GM18858 (cell line): ENCODE measurements around the gene FBXO34.
"Not testable (repeated sequence)": the region's sequence is repeated elsewhere in the genome, so short reads cannot be mapped to it uniquely, and the experiment has no call there.

ENCODE experiments used
- ATAC-seq: cut with Tn5 transposase; IDR thresholded peaks from one replicate; pipeline ENCODE4 v1.9.1; 2021; ENCODE audit not compliant: unreplicated experiment

Gene FBXO34

GRCh38 chr14:55340482-55340881 is 69.3 kb downstream of the FBXO34 start:
- ATAC-seq: no peak

- ATAC-seq: no peak
These were observed 70.6 kb downstream of the FBXO34 start for GRCh38 chr14:55341781-55342180.

GRCh38 chr14:55344582-55345163 is 73.5 kb downstream of the FBXO34 start:
- ATAC-seq: not testable (repeated sequence)

DNA sequence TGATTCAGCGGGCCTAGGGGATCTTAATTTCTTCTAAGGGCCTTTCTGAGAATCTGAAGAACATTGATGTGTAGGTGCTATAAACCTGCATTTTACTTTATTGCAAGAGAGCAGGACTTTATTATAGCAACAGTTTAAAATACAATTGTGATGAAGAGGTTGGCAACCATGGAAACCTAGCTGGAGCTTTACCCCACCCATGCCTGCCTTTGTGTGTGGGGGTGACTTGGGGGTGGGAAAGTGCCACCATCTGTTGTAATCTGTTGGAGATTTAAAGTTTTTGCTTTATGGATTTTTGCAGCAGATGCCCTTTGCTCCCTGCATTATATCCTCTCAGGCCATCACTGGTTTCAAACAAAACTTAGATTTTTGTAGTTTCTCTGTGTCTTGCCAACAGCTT is 75.8 kb downstream of the FBXO34 start:
- ATAC-seq: no peak

- no peak for ATAC-seq
These were observed 76.5 kb downstream of the FBXO34 start for GRCh38 chr14:55347748-55348147.

DNA sequence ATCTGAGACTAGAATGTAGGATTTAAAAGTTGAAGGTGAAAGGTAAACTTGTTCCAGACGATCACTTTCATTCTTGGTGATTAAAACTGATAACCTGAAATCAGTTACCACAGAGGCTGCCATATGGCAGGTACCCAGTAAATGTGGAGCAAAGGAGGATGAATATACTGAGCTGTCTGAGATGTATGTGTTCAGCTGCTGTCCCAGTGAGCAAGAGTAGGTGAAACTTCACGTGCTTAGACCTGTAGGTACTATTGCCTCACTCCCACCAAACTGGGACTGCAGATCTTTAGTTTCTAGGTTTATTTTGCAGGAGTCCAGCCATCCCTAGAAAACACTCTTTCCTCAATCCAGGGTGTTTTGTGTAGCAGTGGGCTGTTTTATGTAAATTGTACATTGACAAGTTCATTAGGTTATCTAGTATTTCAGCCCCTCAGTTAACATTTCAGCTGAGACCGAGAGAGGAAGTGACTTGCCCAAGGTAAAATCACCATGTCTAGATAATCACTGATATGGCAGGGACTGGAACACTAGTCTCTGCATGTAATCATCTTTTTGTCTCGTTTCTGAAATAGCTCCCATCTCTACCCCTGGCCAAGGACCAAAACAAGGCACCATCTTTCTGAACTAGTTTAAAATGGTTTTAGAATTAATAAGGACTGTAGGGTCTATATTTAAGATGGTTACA is 77.7 kb downstream of the FBXO34 start:
- ATAC-seq: peak; percentile 31

DNA sequence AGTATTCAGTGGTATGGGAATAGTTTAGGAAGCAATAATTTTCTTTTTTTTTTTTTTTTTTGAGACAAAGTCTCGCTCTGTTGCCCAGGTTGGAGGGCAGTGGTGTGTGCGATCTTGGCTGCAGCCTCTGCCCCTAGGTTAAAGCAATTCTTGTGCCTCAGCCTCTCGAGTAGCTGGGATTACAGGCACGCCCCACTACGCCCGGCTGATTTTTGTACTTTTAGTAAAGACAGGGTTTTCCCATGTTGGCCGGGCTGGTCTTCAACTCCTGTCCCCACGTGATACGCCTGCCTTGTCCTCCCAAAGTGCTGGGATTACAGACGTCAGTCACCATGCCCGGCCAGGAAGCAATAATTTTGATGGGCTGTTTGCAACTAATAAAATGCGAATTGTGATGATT is 78.3 kb downstream of the FBXO34 start:
- ATAC-seq: no peak

GRCh38 chr14:55350461-55350860 is 79.2 kb downstream of the FBXO34 start:
- no peak for ATAC-seq

- no peak for ATAC-seq
These were observed 79.9 kb downstream of the FBXO34 start for GRCh38 chr14:55351111-55351510.

DNA sequence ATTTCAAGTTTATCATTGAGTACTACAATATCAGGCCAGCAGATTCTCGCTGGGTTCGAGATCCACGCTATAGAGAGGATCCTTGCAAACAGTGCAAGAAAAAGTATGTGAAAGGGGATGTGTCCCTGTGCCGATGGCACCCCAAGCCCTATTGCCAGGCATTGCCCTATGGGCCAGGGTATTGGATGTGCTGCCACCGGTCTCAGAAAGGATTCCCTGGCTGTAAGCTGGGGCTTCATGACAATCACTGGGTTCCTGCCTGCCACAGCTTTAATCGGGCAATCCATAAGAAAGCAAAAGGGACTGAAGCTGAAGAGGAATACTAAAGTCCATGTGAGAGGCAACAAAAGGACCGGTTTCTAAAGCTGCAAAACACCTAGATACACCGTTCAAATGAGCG is 81.0 kb downstream of the FBXO34 start:
- ATAC-seq: no peak

DNA sequence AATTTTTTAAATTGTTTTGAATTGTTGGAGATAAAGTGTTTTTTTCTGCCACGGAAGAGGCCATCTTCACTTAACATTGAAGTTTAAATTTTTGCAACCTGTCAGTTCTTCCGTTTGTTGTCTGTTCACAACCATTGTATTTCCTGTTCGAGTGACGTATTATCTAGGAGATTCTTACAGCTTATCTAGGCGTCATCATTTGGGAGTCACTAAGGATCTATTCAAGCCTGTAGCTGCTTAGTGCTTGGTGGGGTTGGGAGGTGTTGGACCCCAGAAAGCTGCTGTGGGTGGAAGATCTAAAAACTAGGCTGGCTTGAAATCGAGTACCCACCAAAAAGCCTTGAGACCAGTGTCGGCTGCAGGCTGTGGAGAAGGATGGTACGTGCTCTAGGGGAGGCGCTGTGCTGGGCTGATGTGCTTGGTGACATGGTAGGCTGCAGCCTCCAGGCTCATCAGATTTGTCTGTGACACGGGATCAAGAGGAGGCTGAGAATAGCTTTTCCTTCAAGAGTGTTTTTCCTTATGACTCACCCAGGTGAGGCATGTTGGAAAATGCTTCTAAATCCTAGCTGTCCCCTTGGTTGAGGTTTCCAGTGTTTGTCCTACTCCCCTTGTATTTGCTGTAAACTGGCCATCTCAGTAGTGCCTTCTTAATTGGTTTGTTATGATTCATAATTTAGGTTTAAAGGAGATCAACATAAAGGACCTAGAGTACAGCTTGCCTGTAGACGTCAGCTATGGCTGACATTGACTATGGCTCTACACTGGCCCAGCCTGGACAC is 82.7 kb downstream of the FBXO34 start:
- ATAC-seq: no peak

GRCh38 chr14:55354500-55354899 is 83.3 kb downstream of the FBXO34 start:
- peak; percentile 71 for ATAC-seq

- no peak for ATAC-seq
These were observed 84.7 kb downstream of the FBXO34 start for GRCh38 chr14:55355922-55356321.

- ATAC-seq: no peak
These were observed 85.7 kb downstream of the FBXO34 start for GRCh38 chr14:55356913-55357312.

DNA sequence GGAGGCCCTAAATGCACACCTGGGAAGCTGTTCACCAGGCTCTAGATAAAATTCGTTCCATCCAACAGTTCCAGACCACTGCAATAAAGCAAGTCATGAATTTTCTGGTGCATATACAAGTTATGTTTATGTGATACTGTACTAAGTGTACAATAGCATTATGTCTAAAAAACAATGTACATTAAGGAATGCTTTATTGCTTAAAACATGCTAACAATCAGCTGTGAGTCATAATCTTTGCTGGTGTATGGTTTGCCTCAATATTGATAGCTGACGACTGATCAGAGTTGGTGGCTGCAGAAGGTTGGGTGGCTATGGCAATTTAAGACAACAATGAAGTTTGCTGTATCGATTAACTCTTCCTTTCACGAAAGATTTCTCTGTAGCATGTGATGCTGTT is 88.1 kb downstream of the FBXO34 start:
- ATAC-seq: no peak

DNA sequence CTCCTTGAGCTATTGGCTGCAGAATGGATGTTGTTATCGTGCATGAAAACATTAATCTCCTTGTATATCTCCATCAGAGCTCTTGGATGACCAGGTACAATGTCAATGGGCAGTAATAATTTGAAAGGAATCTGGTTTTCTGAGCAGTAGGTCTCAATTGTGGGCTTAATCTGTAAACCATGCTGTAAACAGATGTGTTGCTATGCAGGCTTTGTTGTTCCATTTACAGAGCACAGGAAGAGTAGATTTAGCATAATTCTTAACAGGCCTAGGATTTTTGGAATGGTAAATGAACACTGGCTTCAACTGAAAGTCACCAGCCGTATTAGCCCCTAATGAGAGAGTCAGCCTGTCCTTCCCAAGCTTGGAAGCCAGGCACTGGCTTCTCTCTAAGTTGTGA is 90.0 kb downstream of the FBXO34 start:
- no peak for ATAC-seq

DNA sequence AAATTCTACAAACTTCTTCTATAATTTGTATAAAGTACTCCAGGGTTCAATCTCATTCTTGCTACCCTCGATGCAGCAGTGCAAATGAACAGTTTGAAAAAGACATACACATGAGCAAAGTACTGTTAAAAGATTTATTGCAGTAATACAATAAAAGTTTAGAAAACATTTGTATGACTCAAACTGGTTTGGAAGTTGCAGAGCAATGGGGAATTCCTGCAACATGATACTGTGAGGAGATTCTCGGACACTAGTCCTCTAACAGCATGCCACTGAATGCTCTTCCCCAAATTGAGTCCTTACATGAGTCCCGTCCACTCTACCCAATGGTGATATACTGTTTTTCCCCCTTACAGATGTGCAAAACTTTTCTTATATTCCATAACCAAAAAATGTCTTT is 95.0 kb downstream of the FBXO34 start:
- ATAC-seq: no peak

- no peak for ATAC-seq
These were observed 99.7 kb downstream of the FBXO34 start for GRCh38 chr14:55370883-55371455.

DNA sequence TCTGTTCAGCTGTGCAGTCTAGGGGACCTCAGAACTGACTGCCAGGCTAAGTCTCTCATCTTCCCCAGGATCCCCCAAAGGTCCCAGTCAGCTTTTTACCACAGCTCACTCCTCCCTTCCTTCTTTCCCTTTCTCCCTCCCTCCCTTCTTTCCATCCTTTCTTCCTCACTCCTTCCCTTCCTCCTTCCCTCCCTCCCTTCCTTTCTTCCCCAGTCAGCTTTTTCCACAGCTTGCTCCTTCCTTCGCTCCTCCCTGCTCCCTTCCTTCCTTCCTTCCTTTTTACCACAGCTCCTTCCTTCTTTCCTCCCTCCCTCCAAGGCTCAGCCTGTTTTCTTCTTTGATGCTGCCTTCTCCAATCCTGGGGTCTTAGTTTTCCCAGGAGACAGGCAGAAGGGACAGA is 101.2 kb downstream of the FBXO34 start:
- ATAC-seq: no peak

DNA sequence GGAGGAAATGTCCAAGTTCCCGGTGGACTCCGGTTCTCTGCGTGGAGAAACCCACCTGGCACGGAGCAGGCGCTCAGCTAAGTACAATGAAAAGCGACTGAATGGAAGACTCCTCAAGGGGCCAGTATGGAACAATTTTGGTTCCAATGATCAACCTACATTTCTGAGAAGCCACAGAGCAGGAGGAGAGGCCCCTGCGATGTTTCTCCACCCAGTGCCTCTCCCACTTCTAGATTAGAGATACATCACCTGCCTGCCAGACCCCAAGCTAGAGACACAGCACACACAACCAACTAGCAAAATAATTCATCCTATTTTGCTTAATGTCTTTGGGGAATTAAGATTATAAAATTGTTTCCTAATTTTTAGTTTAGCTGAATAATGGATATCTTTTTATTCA is 101.6 kb downstream of the FBXO34 start:
- ATAC-seq: no peak

GRCh38 chr14:55373784-55374705 is 102.8 kb downstream of the FBXO34 start:
- ATAC-seq: no peak
